GM19328 (cell line): Measurements from ENCODE around the gene AHCYL2.
"Not testable (repeated sequence)": the region's sequence is repeated elsewhere in the genome, so short reads cannot be mapped to it uniquely, and the experiment has no call there.

Source experiments
- ATAC-seq: cut with Tn5 transposase; IDR thresholded peaks from one replicate; pipeline ENCODE4 v1.9.1; 2021; ENCODE audit warnings: mild to moderate bottlenecking, moderate library complexity; ENCODE audit not compliant: unreplicated experiment

Gene AHCYL2

GRCh38 chr7:129282865-129283264 lies 58.0 kb downstream of the AHCYL2 start:
- no peak for ATAC-seq

- ATAC-seq = no peak
Observed at GRCh38 chr7:129283936-129284335, 59.1 kb downstream of the AHCYL2 start.

DNA sequence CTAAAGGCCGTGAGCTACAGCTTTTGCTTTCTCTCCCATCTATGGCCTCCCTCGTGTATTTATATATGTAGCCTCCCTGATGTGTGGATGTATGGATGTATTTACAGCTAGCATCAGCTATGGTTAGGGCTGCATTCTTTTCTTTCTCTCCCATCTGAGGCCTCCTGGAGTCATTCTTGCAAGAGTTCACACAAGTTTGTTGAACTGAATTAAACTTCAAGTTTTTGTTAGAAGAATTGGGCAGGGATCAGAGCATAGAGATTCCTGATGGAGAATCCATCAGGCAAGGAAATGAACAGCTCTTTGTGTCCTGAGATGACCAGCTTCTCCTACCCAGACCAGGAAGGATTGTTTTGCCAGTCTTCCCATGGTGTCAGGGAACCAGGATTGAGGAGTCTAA lies 60.3 kb downstream of the AHCYL2 start:
- ATAC-seq = no peak

DNA sequence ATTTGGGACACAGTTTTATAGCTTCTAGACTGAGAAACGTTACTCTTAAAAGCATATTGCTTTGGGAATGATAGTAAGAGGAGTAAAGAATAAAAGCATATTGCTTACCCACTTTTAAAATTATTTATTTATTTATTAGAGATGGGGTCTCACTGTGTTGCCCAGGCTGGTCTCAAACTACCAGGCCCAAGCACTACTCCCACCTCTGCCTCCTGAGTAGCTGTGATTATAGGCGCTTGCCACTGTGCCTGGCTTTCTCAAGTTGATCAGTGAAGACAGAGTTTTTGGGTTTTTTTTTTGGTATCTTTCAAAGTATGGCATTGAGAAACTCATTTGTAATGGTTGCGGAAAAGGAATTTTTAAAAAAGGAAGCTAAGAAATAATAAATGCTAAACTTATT lies 68.0 kb downstream of the AHCYL2 start:
- no peak for ATAC-seq

GRCh38 chr7:129295015-129295423 lies 70.2 kb downstream of the AHCYL2 start:
- ATAC-seq = no peak

GRCh38 chr7:129298268-129298893 lies 73.6 kb downstream of the AHCYL2 start:
- ATAC-seq = no peak

- no peak for ATAC-seq
Observed at GRCh38 chr7:129299889-129300288, 75.1 kb downstream of the AHCYL2 start.

- not testable (repeated sequence) for ATAC-seq
Observed at GRCh38 chr7:129300299-129300698, 75.5 kb downstream of the AHCYL2 start.

DNA sequence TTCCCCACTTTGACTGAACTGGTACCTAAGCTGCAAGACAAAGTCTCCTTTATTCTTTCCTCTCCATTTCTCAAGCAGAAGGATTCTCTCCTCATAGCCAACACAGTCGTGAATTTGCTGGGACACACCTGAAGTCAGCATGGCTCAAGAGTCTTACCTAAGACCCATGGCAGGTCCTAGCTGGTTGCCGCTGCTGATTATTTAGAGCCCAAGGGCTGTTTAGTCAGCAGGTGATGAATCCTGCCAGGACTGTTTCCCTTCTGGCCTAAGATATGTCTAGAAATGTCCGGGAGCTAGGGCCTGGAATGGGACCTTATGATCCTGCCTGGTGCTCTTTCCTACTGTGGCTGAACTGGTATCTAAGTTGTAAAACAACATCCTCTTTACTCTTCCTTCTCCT lies 82.8 kb downstream of the AHCYL2 start:
- no peak for ATAC-seq

DNA sequence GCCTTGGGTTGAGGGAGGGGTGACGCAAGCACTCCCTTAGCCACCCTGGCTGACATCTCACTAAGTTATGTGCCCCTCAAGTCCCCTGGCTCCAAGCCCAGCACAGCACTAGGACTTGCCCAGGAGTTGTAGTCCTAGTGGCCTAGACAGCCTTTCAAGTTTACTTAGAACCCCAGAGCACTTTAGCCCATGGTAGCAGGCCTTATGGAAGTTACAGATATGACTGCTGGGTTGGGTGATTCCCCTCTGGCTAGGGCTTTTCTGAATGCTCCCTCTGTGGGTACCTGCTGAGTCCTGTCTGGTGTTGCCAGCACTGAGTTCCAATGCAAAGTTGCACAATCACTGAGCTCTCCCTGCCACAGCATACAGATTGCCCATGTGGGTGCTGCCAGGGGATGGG lies 83.2 kb downstream of the AHCYL2 start:
- ATAC-seq = no peak

GRCh38 chr7:129311429-129311828 lies 86.6 kb downstream of the AHCYL2 start:
- no peak for ATAC-seq

DNA sequence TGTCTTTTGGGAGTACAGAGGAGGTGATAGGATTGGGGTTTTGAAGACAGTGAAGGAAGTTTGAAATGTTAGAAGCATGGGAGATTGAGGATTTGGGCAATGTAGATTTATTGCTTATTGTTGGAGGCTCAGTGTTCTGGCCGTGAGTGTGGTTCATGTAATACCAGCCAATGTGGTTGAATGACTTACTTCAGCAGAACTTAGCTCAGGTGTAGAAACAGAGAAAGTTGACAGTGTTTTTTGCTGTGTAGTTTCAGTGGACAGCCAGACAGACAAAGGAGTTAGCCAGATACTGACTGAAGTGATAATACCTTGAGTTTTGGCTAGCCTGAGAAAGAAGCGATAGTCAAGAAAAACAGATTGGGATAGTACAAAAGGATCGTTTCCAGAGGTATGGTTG lies 88.5 kb downstream of the AHCYL2 start:
- ATAC-seq = no peak

GRCh38 chr7:129315960-129316359 lies 91.1 kb downstream of the AHCYL2 start:
- ATAC-seq = no peak

DNA sequence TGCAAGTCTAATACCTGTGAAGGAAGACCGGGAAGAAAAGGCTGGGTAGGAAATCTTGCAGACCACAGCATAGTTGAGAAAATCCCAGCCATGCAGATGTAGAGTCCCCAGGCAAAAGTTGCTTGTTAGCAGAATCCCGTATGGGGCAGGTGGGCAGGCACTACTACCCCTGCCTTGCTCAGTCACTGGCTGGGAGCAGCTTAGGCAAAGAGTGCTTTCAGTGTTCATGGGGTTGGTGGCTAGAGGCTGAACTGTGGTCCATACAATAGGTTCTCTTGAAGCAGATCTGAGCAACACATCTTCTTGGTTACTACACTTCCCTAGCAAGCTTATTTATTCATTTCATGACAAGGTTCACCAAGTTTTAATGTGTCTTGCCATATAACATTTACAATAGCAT lies 92.6 kb downstream of the AHCYL2 start:
- ATAC-seq = no peak

- no peak for ATAC-seq
Observed at GRCh38 chr7:129327076-129327475, 102.2 kb downstream of the AHCYL2 start.

DNA sequence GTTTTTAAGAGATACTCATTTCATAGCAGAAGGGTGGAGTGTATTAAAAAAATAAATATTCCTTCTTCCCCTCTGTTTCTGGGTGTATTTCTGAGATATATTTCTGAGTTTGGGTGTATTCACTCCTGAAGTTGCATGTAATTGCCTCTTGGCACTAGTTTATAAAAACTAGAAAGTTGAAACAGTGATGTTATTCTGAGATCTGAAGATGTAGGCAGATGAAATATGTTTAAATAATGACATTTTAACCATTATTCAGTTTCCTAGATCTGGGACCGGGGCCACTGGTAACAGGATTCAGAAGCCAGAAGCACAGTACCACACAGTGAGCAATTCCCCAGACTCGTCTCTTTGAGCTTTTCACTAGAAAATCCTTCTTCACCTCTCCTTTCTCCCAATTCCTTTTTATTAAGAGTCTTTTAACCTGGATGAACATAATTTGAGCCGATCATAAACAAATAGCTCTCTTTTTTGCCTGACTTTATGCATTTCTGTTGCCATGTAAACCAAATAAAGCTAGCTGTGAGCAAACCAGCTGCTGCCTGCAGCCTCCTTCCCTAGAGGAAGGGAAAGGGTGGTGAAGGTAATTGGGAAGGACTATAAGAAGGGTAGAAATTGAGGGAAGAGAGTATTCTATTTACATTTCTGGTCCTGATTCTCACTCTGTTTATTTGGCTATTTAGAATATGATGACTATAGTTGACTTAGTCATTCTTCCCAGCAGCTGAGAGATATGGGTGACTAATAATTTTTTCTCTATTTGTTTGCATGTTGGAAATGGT lies 107.6 kb downstream of the AHCYL2 start:
- no peak for ATAC-seq

GRCh38 chr7:129334473-129334872 lies 109.6 kb downstream of the AHCYL2 start:
- no peak for ATAC-seq

GRCh38 chr7:129338450-129338849 lies 113.6 kb downstream of the AHCYL2 start:
- ATAC-seq = no peak

DNA sequence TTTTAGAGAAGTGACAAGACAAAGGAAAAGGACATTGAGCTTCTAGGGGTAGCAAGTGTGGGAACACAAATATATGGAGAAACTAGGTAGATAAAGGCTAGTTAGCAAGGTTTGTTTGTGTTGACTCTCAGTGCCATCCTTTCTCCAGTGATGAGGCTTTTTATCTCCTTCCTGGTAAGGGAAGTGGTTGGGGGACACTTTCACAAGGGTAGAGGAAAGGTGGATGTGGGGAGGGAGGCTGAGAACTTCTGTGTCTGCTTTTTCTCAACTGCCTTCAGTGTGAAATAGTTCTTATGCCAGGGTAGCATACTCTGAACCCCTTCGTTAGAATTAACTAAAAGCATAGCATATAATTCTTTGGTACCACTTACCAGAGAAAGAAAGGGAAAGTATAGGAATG lies 116.4 kb downstream of the AHCYL2 start:
- no peak for ATAC-seq

DNA sequence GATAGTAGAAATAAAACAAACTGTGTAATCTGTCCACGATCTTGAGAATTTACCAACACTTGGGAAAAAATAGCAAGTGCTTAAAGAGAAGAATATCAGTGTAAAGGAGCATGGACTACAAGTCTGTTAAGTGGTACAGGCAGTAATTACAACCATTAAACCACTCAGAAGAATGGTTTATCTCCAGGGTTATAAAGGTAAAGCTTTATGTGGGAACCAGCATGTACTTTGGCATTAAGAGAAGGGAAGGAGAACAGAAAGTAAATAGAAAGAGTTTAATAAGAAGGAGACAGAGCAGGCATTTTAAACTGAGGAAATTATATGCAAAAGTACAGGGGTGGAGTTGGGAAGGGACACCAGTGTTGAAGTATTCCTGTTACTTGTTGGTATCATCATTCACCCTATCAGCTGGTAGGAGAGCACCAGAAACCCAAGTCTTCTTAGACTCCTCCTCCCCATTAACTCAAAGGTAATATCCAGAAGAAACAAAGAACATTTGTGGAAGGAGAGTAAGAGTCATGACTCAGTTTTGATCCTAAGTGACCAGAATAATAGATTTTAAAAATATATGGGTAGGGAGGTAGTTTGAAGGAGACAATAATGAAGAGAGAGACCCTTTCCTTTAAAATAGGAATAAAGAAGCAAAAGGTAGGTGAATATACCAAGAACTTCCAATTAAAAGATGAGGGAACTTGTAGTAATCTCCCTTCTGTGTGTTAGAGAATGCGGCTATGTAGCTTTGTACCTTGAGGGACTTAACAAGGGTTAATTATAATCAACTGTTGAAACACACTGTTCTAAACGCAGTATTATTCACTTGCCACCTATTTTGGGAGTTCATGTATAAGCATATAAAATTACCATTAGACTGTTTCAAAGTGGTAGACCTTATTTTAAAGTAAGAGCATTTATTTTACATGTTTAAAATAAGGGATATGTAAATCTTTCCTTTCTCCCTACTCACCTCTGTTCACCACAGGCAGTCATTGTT lies 117.3 kb downstream of the AHCYL2 start:
- ATAC-seq = no peak

- ATAC-seq = no peak
Observed at GRCh38 chr7:129343099-129343700, 118.4 kb downstream of the AHCYL2 start.
